ENCODE results near the gene STK31.
"Not testable (repeated sequence)": the region's sequence is repeated elsewhere in the genome, so short reads cannot be mapped to it uniquely, and the experiment has no call there.

The STK31 gene

DNA sequence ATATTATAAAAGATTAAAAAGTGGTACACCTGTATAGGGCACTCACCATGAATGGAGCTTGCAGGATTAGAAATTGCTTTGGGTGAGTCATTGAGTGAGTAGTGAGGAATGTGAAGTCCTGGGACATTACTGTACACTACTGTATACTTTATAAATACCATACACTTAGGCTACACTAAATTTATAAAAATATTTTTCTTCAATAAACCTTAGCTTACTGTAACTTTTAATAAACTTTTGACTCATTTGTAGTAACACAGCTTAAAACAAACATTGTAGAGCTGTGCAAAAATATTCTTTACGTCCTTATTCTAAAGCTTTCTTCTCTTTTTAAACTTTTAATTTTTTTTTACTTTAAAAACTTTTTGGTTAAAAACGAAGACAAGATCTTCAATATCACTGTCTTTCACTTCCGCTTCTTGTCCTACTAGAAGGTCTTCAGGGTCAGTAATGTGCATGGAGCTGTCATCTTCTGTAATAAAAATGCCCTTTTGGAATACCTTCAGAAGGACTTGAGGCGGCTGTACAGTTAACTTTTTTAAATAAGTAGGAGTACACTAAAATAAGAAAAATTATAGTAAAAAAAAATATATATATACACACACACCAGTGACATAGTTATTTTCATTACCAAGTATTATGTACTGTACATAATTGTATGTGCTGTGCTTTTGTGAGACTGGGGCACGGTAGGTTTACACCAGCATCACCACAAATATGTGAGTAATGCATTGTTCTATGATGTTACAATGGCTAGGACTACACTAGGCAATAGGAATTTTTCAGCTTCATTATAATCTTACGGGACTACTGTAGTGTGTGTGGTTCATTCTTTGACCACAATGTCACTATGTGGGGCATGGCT, 3.5 kb downstream of the STK31 start:
- DNase-seq: no peak

DNA sequence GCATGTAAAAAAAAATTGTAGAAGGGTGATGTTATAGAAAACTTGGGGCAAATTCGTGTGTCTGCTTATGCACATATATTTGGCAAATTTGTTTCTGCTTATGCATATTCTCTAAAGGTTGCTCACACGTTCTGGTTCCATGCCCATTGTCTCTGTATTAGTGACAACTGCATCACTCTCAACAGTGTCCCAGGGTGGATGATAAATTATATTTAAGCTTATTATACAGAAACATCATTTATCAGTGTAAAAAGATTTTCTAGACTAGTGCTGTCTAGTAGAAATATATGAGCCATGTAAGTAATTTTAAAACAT, 4.1 kb downstream of the STK31 start:
- DNase-seq: no peak

DNA sequence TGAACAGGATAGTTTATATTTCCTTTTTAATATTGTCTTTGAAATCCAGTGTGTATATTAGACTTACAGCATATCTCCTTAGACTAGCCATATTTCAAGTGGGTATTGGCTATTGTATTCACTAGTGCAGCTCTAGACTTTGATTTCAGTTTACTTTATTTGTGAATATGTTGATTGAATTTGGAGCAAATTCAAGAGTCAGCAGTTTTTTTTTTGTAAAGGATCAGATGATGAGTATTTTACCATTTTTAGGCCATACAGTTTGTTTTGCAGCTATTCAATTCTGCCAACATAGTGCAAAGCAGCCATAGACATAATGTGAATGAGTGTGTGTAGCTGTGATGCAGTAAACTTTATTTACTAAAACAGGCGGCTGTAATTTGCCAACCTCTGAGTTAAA, 4.6 kb downstream of the STK31 start:
- DNase-seq: no peak

DNA sequence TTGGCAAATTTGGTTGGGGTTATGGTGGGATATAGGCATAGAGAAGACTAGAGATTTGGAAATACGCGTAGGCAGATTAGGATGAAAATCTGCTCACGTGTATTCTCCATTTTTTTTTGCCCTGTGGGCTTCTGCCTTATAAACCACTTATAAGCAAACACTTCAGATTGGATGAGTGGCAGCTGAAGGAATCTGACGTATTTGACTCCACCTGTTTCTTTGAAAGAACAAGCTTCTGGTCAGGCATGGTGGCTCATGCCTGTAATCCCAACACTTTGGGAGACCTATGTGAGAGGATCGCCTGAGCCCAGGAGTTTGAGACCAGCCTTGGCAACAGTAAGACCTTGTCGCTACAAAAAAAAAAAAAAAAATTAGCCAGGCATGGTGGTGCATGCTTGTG, 5.1 kb downstream of the STK31 start:
- DNase-seq: no peak

DNA sequence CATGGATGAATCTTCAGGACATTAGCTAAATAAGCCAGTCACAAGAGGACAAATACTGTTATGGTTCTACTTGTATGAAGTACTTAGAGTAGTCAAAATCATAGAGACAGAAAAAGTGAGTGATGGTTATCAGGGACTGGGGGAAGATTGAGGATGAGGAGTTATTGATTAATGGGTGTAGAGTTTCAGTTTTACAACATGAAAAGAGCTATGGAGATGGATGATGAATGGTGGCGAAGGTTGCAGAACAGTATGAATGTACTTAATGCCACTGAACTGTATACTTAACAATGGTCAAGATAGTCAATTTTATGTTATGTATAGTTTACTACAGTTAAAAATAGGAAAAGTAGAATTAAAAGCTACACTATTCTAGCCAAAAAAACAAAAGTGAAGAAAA, 7.8 kb downstream of the STK31 start:
- no peak for DNase-seq

DNA sequence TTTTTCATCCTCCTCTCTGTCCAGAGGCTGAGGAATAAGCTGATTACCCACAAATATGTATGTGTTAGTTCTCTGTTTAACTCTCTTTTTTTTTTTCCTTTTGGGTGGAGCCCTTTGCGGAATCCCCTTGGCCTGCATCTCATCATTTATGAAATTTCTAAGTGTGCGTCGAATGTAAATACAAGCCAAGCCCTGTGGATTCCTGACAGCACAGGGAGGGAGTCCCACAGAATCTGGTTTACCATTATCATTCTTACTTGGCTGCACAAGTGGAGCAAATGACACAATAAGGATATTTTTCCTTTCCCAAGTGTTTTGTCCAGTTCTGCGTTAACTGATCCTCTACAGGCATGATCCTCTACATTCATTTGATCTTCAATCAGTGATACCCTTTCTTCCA, 11.4 kb downstream of the STK31 start:
- DNase-seq: no peak

DNA sequence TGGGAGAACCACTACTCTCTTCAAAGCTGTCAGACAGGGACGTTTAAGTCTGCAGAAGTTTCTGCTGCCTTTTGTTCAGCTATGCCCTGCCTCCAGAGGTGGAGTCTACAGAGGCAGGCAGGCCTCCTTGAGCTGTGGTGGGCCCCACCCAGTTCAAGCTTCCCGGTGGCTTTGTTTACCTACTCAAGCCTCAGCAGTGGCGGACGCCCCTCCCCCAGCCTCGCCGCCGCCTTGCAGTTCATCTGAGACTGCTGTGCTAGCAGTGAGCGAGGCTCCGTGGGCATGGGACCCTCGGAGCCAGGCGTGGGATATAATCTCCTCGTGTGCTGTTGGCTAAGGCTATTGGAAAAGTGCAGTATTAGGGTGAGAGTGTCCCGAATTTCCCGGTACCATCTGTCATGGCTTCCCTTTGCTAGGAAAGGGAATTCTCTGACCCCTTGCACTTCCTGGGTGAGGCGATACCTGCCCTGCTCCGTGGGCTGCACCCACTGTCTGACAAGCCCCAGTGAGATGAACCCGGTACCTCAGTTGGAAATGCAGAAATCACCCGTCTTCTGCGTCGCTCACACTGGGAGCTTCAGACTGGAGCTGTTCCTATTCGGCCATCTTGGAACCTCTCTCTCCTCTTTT, 12.7 kb downstream of the STK31 start:
- not testable (repeated sequence) for DNase-seq

DNA sequence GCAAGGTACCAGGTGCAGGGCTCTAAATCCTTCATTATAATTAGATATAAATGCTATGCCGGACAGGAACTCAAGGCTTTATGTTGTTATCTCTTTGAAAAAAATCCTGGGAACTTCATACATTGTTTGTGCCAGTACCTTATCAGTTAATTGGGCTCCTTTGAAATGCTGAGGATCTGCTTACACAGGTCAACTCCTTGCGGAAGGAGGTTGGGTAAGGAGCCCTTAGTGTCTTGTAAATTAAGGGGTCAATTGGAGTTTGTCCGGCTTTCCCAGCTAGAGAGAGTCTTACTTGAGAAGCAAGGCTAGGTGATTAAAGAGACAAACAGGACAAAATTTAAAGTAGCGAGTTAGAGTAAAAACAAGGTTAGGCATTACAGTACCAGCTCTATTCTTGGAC, 14.1 kb downstream of the STK31 start:
- not testable (repeated sequence) for DNase-seq

DNA sequence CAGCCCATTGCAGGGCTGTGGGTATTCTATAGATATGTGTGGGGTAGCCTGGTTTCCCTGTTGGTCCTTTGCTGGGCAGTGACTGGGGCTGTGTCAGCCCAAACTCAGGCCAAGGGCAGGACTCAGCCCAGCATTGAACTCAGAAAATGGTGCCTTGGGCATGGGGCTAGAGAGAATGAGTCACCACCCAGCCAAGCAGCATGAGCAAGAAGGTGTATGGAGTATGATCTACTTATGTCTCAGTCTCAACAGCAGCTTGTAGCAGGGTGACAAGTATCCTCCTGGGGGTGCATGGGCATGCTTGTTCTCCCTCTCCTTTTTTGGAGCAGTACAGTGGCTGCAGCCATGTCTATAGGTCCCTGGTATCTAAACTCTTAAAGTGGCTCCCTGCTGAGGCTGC, 32.0 kb downstream of the STK31 start:
- no peak for DNase-seq

DNA sequence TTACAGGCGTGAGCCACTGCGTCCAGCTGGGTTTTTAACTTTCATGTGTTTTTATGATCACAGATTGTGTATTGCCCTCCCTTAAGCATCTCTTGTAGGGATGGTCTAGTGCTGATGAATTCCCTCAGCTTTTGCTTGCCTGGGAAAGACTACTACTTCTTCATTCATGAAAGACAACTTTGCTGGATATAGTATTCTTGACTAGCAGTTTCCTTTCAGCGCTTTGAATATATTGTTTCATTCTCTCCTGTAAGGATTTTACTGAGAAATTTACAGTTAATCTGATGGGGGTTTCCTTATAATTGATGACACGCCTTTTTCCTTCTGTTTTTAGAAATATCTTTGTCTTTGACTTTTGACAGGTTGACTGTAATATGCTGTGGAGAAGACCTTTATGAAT, 33.2 kb downstream of the STK31 start:
- DNase-seq: no peak

DNA sequence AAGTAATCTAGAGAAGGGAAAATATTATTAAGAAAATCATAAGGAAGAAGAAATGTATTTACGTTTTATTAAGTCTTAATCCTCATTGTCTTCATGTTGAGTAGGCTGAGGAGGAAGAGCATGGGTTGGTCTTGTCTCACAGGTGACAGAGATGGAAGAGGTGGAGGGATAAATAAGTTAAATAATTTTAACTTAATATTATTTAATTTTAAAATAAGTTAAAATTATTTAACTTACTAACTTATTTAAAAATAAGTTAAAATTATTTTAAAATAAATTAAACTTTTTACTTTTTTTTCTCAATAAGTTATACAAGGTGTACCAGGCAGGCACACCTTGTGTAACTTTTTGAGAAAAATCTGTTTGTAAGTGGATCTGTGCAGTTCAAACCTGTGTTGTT, 36.6 kb downstream of the STK31 start:
- no peak for DNase-seq

DNA sequence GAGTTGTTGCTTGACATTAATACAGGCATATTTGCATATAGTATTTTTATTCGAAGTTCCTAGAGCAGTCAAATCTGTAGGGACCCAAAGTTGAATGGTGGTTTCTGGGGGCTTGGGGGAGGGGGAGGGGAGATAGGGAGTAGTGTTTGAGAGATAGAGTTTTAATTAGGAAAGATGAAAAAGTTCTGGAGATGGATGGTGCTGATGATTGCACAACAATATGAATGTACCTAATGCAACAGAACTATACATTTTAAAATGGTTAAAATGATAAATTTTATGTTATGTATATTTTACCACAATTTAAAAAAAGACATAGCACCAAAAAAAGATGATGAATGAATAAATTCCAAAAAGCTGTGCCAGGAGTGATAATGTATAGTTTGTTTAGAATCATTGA, 41.8 kb downstream of the STK31 start:
- no peak for DNase-seq

DNA sequence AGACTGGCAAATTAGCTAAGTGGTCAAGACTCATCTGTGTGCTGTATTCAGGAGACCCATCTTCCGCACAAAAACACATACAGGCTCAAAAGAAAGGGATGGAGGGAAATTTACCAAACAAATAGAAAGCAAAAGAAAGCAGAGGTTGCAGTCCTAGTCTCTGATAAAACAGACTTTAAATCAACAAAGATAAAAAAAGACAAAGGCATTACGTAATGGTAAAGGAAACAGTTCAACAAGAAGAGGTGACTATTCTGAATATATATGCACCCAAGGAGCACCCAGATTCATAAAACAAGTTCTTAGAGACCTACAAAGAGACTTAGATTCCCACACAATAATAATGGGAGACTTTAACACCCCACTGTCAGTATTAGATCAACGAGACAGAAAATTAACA, 48.8 kb downstream of the STK31 start:
- DNase-seq: not testable (repeated sequence)

DNA sequence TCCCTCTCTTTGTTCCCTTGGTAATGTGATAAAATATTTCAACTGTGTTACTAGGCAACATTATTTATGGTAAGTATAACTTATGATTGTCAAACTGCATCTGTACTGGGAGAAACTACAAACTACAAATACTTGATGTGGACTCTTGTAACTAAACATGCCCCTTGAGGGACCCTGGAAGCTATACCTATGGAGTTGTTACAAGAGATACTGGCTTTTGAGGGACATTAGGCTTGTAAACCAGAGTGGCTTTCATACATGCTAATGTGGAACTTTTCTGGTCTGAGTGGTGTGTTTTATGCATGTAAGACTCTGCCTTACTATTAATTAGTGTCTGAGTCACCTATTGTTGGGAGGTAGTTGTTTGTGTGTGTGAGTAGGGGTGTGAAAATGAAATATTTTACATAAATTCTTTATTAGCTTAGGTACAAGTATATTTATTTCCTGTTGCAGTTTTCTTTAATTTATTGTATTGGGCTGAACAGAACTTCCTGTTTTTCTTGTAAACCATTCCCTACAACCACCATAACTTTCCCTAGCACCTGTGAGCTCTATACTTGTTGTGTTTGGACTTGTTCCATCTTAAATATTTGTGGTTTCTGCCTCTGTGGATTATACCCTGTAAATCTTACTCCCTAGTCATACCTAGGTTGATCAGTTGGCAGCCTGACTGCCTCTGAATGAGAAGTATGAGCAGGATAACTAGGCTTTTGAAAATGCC, 49.8 kb downstream of the STK31 start:
- DNase-seq: no peak

DNA sequence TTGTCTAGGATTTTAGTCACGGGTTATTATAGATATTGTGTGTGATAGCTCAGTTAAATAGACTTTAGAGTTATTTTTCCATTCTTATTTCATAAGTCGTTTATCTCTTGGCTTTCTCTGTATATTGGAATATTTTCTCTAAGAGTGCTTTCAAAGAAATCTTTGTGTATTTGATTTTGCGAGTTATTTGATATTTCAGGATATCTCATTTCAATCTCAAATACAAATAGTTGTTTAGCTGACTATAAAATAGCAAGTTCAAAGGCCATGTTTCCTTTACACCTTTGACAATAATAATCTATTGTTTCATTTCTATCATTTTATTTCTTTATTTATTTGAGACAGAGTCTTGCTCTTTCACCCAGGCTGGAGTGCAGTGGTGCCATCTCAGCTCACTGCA, 55.9 kb downstream of the STK31 start:
- no peak for DNase-seq

DNA sequence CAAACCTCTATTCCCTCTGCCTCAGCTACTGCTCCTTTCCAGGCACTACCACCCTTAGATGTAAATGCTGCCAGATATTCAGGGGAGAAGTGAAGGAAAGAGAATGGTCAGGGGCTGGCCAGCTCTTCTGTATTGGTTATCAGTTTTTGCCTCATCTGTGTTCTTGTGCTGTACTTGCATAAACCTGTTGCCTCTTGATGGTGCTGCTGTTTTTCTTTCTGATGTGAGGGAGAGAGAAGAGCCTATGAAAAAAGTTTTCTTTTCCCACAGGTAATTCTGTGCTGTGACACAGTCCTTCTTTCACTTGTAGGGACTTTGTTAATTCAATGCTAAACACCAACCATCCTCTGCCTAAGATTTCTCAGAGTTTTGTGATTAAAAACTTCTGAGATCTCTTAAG, 57.5 kb downstream of the STK31 start:
- no peak for DNase-seq

DNA sequence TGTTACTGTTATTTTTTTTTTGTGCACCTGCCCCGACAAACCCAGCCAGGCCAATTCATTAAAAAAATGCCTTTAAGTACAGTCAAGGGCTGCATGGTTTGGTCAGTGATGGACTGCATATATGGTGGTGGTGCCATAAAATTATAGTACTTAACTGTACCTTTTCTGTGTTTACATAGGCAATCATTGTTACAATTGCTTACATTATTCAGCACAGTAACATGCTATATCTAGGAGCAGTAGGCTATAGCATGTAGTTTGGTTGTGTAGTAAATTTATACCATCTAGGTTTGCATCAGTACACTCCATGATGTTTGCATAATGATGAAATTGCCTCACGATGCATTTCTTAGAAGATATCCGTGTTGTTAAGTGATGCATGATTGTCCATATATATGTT, 58.0 kb downstream of the STK31 start:
- no peak for DNase-seq

DNA sequence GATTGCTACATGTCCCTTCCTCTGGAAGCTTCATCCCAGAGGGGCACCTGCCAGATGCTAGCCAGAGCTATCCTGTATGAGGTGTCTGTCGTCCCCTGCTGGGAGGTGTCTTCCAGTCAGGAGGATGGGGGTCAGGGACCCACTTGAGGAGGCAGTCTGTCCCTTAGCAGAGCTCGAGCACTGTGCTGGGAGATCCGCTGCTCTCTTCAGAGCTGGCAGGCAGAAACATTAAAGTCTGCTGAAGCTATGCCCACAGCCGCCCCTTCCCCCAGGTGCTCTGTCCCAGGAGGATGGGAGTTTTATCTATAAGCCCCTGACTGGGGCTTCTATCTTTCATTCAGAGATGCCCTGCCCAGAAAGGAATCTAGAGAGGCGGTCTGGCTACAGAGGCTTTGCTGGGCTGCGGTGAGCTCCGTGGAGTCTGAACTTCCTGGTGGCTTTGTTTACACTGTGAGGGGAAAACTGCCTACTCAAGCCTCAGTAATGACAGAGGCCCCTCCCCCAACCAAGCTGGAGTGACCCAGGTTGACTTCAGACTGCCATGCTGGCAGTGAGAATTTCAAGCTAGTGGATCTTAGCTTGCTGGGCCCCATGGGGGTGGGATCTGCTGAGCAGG, 69.3 kb downstream of the STK31 start:
- DNase-seq: not testable (repeated sequence)

DNA sequence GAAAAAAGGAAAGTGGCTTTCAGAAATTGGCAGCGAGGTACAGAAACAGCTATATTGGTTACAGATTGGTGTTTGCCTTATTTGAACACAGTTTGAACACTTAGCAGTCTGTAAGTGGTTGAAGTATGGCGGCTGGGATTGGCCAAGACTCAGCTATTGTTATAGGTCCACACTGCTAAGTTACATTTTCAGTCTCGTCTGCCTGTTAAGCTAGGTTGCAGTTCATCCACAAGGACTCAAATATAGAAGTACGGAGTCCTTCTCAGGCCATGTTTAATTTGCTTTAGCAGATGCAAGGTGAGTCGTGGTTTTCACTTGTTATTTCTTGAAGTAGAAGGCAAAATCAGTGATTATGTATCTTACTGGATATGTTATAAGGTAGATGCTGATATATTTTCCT, 73.1 kb downstream of the STK31 start:
- no peak for DNase-seq

DNA sequence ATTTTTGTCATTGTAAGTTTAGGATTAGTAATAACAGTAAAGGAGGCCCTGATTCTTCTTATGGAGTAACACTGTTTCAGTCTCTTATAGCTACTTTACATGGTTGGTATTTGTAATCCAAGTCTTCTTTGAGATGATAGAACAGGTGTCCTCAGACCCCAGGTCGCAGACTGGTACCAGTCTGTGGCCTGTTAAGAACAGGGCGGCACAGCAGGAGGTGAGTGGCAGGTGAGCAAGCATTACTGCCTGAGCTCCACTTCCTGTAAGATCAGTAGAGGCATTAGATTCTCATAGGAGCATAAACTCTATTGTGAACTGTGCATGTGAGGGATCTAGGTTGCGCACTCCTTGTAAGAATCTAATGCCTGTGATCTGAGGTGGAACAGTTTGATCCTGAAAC, 77.3 kb downstream of the STK31 start:
- no peak for DNase-seq

DNA sequence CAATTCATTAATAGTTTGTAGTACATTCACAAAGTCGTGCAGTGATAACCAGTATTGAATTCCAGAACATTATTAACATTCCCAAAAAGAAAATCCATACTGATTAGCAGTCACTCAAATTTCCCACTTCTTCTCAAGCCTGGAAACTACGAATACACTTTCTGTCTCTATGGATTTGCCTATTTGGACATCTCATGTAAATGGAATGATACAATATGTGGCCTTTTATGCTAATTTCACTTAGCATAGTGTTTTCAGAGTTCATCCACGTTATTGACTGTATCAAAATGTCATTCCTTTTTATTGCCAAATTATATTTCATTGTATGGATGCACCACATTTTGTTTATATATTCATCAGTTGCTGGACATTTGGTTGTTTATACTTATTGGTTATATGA, 78.8 kb downstream of the STK31 start:
- DNase-seq: no peak

DNA sequence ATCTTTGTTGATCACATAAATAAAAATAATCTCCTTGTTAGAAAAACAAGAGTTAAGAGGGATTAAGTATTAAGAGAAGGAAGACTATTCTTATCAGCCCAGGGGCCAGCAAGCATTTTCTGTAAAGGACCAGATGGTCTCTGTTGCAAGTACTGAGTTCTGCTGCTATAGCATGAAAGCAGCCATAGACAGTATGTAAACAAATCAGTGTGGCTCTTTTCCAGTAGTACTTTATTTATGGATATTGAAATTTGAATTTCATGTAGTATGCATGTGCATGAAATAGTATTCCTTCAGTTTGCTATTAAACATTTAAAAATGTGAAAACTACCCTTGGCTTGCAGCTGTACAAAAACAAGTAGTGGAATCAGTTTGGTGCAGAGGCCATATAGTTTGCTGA, 81.7 kb downstream of the STK31 start:
- DNase-seq: no peak

DNA sequence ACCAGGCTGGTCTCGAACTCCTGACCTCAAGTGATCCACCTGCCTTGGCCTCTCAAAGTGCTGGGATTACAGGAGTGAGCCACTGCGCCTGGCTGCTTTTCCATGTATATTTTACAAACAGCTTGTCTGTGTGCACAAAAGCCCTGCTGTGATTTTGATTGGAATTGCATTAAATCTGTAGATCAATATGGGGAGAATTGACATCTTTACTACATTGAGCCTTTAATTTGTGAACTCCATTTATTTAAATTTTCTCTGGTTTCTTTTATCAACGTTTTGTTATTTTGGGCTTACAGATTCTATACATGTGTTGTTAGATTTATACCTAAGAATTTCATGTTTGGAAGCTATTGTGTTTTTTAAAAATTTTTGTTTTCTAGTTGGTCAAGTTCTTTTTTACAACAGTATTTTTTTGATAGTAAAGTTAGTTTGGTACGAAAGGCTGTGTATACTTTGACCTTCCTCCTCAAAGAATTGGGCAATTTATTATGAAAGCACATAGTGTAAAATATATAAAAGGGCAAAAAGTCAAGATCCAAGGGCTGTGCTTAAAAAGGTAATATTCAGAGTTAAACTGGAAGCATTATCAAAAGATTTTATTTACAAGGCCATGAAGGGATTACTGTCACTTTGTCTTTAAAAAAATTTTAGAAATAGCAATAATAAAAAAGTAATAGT, 92.8 kb downstream of the STK31 start:
- DNase-seq: no peak

All from bone marrow (tissue), 2 donors.